GM19023 (cell line): ENCODE results near the gene SPAG4.

Experiments used
- ATAC-seq: cut with Tn5 transposase; IDR thresholded peaks from one replicate; pipeline ENCODE4 v1.9.1; 2021; ENCODE audit warnings: mild to moderate bottlenecking, moderate library complexity; ENCODE audit not compliant: unreplicated experiment

The SPAG4 gene

GRCh38 chr20:35598899-35599775 is 16.5 kb upstream of the SPAG4 start:
- no peak for ATAC-seq

DNA sequence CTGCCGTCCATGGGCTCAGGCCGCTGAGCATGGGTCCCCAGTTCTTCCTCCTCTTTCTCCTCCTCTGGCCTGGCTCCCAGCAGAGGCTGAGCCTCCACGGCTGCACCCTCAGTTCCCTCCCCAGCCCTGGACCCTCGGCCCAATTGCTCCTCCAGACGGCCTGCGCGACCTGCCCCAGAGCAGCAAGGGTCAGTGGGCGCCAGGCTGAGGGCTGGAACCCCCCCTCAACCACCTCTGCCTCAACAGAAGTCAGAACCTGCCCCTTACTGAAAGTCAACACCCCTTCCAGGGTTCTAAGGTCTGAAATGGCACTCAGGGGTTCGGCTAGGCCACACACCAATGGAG is 15.9 kb upstream of the SPAG4 start:
- no peak for ATAC-seq

DNA sequence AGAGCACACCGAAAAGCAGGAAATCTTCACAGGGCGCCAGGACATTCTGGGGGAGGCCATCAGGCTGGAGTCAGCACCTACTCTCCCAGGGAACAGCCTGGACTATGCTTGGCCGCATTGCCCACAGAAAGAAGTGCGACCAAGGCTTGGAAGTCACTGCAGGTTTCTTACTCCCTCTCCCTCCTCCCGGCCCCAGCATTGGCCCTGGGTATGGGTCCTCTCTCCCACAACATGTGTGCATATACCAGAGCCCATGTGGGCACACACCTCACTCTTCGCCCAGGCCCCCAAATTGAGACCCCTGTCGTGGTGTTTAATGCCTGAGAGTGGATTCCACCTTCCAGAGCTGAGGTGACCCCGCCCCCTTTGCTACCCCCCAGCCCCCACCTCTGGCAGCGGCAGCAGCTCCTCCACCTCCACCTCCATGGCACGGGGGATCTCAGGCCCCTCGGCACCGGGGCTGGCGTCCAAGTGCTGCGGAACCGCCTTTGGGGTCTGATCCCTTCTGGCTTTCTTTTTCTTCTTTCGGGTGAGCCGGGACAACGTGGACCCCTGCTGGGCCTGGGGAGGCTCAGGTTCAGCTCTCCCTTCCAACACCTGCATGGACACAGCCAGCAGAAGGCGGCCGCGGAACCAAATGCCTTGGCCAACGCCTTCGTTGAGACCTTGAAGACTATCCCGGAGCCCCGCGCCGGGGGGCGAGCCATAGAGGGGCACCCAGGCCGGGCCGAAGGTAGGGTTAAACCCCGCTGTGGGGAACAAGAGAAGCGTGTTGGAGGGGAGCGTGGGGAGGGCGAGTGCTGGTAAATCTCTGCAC is 15.2 kb upstream of the SPAG4 start:
- no peak for ATAC-seq

- ATAC-seq = no peak
Measured at GRCh38 chr20:35600993-35601973, 14.3 kb upstream of the SPAG4 start.

DNA sequence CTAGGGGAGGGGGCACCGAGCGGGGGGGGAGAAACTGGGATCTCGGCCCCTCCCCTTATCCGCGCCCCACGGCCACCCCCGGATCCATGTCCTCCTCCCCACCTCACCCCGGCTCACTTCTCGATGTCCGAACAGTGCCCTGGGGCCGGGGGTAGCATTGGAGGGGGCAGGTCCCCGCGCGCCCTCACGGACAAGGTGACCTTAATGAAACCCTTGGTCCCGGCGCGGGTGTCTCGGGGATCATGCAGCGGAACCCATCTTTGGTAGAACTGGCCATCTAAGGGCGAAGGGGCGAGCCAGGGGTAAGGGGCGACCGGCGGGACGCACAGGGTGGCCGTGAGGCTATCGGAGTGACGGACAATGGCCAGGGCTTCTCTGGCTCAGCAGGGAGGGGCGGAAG is 13.6 kb upstream of the SPAG4 start:
- ATAC-seq = no peak

- no peak for ATAC-seq
Measured at GRCh38 chr20:35602851-35603495, 12.7 kb upstream of the SPAG4 start.

GRCh38 chr20:35603695-35604448 is 11.8 kb upstream of the SPAG4 start:
- no peak for ATAC-seq

DNA sequence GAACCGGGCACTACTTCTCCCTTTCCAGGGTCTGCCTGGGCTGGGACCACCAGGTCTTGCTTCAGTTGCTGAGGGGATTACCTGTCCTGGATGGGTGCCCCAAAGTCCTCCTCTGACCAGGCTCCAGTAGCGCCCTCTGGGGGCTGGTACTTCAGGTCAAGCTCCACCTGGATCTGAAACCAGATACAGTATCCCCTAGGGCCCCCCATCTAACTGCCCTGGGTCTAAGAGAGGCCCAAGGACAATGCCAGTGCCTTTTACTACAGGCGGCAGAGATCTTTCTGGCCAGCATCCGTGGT is 11.2 kb upstream of the SPAG4 start:
- no peak for ATAC-seq

- no peak for ATAC-seq
Measured at GRCh38 chr20:35606127-35606526, 9.5 kb upstream of the SPAG4 start.

- no peak for ATAC-seq
Measured at GRCh38 chr20:35607003-35607735, 8.5 kb upstream of the SPAG4 start.

DNA sequence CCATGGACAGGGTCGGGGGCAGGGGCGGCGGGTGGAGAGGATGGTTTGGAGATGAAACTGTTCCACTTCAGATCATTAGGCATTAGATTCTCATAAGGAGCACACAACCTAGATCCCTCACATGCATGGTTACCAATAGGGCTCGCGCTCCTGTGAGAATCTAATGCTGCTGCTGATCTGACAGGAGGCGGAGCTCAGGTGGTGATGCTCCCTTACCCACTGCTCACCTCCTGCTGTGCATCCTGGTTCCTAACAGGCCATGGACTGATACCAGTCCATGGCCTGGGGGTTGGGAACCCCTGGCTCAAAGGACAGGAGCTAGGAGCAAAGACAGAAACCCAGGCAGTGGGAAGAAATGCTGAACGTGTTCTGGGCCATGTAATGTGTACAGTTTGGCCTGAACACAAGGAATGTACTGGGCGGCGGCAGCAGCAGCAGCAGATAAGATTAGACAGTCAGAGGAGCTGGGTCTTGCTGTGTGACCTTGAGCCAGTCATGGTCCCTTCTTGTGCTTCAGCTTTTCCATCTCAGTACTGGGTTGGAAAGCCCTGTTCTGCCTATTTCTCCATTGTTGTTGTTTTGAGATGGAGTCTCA is 4.7 kb upstream of the SPAG4 start:
- ATAC-seq = no peak

- no peak for ATAC-seq
Measured at GRCh38 chr20:35611482-35611881, 4.1 kb upstream of the SPAG4 start.

DNA sequence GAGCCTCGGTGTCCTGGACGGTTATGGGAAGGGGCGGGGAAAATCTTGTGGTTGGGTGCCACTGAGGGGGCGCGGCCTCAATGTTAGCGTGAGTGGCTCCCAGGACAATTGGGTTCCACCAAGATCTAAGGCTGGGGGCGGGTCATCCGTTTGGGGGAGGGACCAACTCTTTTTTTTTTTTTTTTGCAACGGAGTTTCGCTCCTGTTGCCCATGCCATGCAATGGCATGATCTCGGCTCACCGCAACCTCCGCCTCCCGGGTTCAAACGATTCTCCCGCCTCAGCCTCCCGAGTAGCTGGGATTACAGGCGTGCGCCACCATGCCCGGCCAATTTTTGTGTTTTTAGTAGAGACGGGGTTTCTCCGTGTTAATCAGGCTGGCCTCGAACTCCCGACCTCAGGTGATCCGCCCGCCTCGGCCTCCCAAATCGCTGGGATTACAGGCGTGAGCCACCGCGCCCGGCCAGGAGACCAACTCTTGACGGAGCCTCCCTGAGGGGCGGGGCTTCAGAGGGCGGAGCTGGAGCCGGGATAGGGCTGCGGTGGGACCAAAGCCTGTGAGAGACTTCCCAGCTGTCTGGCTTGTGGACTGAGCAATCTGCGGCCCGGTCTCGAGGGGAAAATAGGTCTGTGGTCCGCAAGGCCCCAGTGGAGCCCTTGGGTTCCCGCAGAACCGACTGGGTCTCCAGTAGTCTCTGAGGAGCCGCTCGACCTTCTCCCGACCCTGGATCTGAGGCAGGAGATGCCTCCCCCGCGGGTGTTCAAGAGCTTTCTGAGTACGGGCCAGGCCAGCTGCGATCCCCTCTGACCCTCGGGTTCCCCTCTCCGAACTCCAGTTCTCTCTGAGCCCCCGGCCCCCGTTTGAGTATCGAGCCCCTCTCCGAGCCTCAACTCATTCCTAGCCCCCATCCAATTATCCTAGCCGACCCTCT is 1.1 kb downstream of the SPAG4 start:
- ATAC-seq = no peak

- no peak for ATAC-seq
Measured at GRCh38 chr20:35617397-35618262, 2.0 kb downstream of the SPAG4 start.

DNA sequence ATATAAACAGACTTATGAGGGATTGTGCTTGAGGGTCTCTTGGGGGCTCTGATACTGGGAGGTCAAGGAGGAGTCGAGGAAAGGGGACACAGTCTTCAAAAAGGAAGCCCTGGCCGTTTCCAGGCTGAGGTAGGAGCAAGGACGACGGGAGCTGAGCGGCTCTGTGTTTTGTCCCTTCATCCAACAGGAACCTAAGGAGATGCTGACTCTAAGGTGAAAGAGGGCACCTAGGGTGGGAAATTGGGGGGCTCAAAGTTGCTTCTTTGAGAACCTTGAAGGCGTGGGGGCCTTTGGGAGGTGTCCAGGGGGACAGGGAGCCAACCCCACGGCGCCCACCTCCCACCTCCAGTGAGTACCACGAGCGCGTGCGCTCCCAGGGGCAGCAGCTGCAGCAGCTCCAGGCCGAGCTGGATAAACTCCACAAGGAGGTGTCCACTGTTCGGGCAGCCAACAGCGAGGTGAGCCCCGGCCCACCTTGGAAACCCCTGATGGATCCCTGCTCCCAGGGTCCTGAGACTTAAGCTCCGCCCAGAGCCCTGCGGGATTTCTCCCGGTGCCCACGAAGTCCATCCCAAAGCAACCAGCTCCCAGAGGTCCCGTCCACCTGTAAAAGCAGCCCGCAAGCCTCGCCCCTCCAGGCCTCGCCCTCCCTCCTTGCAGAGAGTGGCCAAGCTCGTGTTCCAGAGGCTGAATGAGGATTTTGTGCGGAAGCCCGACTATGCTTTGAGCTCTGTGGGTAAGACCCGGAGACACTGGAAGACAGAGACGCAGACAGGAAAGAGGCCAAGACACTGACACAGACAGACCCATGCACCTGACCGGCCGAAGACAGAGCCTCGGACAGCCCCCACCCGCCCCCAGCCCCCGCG is 2.9 kb downstream of the SPAG4 start:
- no peak for ATAC-seq
